ENCODE data around the gene TMEM8B.

The TMEM8B gene

DNA sequence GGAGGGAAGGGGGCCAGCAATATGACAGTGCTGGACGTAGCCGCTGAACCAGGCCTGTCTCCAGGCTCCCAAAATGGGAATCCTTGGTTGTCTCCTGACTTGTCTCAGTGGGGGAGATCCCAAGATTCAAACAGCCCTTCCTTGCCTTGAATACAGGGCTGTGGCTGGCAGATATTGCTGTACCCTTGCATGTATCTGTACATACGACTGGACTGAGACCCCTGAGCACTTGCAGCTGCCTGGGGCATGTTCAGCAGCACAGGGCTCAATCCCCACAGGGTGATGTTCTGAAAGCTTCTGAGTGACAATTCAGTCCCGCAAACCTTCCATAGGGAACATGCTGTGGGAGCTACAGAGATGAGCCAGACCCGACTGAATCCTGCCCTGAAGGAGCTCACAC lies 27.9 kb downstream of the TMEM8B start:
- Mint-ChIP-seq H3K36me3 (no peaks in the 10 kb centered on the region), H3K27ac (no peak overlapping the region), H3K4me3 (no peak overlapping the region), H3K9me3 (no peaks in the 10 kb centered on the region), H3K4me1 (peaks cover 0 to 3% of the 10 kb centered on the region in 2 donors), H3K27me3 (peaks cover 14 to 25% of the 10 kb centered on the region in 2 donors)
- no peak for ATAC-seq (replicated peaks)
- DNase-seq = no peak

DNA sequence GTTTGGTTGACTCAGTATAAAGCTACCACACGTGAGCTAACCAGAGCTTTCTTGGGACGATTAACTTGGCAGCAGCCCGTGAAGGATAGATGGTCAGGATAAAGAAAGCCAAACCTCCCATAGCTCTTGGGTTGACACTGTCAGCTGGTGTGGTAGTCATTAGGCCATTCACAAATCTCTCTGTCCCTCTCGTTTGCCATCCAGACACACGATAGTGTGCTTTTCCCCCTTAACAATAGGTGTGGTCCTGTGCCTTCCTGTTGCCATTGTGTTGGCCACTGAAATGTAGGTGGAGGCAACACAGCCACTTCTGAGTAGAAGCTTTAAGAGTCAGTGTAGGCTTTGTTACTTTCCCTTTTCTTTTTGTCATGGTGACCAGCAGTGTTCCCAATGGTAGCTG lies 29.4 kb downstream of the TMEM8B start:
- H3K27ac Mint-ChIP-seq = no peak overlapping the region
- peaks cover 22 to 36% of the 10 kb centered on the region in 2 donors for H3K27me3 Mint-ChIP-seq
- no peak for DNase-seq
- ATAC-seq (replicated peaks) = no peak
- H3K4me3 Mint-ChIP-seq = no peak overlapping the region
- H3K4me1 Mint-ChIP-seq = peaks cover 0 to 3% of the 10 kb centered on the region in 2 donors
- H3K9me3 Mint-ChIP-seq = no peaks in the 10 kb centered on the region
- H3K36me3 Mint-ChIP-seq = no peaks in the 10 kb centered on the region

DNA sequence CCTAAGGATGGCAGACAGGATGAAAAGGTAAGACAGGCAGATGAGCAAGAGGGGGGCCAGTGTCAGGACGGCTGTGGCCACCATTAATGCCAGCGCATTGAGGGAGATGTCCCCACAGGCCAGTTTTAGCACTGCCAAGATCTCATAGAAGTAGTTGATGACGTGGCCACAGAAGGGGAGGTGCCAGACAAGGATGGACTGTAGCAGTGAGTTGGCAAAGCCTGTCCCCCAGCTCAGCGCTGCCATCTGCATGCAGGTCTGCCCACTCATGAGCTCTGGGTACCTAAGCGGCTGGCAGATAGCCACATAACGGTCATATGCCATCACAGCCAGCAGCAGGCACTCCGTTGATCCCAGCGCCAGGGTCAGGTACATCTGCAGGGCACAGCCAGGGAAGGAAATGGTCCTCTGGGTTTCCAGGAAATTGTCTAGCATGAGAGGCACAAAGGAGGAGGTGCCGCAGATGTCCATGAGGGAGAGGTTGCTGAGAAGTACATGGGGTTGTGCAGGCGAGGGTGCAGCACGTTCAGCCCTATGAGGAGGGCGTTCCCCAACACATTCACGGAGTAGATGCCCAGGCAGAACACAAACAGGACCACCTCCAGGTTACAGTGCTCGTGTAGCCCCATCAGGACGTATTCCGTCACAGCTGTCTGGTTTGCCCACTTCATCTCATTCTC lies 30.4 kb downstream of the TMEM8B start:
- no peaks in the 10 kb centered on the region for H3K9me3 Mint-ChIP-seq
- ATAC-seq (replicated peaks) = peak; percentile 69 to 78

DNA sequence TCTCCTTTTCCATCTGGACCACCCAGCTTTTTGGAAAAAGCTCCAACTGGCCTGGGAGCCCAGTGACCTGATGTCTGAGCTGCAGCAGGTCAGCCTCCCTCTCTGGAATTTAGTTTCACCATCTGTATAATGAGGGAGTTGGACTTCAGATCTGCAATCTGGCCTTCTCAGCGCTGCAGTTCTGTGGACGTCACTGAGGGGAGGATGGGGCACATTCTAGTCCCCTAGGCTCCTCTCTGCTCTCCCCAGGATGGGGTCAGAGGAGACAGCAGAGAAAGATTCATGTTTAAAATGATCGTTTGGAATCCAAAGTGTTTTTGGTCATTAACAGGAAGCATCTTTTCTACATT lies 30.9 kb downstream of the TMEM8B start:
- H3K9me3 Mint-ChIP-seq = no peaks in the 10 kb centered on the region
- ATAC-seq (replicated peaks) = no peak
- no peaks in the 10 kb centered on the region for H3K36me3 Mint-ChIP-seq
- peaks cover 0 to 3% of the 10 kb centered on the region in 2 donors for H3K4me1 Mint-ChIP-seq
- peaks cover 22 to 36% of the 10 kb centered on the region in 2 donors for H3K27me3 Mint-ChIP-seq
- no peak for DNase-seq
- H3K27ac Mint-ChIP-seq = no peak overlapping the region
- H3K4me3 Mint-ChIP-seq = no peak overlapping the region

More for the DNA sequence above, 30.4 kb downstream of the TMEM8B start:
- no peak overlapping the region for H3K4me3 Mint-ChIP-seq
- H3K27ac Mint-ChIP-seq = peak overlapping the region; percentile 57
- peaks cover 0 to 3% of the 10 kb centered on the region in 2 donors for H3K4me1 Mint-ChIP-seq
- no peaks in the 10 kb centered on the region for H3K36me3 Mint-ChIP-seq
- peaks cover 22 to 36% of the 10 kb centered on the region in 2 donors for H3K27me3 Mint-ChIP-seq
- DNase-seq = no peak

DNA sequence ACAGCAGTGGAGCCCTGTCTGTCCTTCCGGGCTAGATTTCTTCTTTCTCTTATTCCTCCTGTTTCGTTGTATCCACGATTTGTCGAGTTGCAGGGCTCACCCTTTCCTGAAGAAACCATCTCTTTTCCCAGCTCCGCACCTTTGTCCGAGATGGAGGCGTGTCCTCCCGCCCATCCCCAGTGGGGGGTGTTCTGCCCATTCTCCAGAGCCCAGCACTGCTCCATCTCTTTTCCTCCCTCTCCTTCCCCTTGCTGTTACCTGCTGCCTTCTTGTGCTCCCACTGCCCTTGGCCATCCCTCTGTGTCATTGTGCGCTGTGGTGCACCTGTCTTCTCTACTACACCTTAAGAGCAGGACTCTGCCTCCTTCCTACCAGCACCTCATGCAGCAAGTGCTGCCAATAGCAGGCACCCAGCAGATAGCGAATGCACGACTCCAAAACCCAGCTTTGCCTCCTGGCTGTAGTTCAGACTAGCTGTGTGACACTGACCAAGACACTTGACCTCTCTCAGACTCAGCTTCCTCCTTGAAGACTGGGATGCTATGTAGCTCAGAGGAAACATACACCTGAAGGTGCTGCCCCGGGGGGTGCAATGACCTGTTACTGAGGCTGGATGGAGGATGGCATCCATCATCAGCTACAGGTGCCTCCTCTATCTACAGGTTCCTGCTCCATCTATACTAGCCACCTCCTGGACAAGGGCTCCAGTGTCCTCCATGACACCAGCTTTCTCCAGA lies 32.3 kb downstream of the TMEM8B start:
- H3K27me3 Mint-ChIP-seq = peaks cover 19 to 26% of the 10 kb centered on the region in 2 donors
- no peak overlapping the region for H3K4me3 Mint-ChIP-seq
- DNase-seq (no peak), ATAC-seq (replicated peaks) (no peak)
- H3K4me1 Mint-ChIP-seq = peaks cover 0 to 3% of the 10 kb centered on the region in 2 donors
- H3K36me3 Mint-ChIP-seq = no peaks in the 10 kb centered on the region
- no peak overlapping the region for H3K27ac Mint-ChIP-seq
- no peaks in the 10 kb centered on the region for H3K9me3 Mint-ChIP-seq

DNA sequence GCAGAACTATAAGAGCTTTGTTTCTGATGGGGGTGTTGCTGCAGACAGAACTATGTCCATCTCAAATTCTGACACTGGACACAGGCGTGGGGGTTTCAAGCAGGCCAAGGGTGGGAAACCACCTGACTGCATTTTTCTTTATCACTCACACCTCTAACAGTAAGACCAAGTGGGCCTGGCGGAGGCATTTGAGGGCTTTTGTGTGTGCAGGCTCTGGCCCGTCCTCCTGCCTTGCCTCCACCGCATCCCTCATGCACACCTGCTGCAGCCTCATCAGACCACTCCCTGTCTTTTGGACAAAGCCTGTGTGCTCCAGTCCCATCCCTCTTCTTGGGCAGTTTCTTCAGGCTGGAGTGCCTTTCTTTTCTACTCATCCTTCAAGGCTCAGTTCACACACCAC lies 33.3 kb downstream of the TMEM8B start:
- Mint-ChIP-seq H3K36me3 (no peaks in the 10 kb centered on the region), H3K4me3 (no peak overlapping the region), H3K27me3 (peaks cover 16 to 21% of the 10 kb centered on the region in 2 donors), H3K9me3 (no peaks in the 10 kb centered on the region), H3K4me1 (peaks cover 0 to 3% of the 10 kb centered on the region in 2 donors), H3K27ac (no peak overlapping the region)
- no peak for ATAC-seq (replicated peaks)
- DNase-seq = no peak

DNA sequence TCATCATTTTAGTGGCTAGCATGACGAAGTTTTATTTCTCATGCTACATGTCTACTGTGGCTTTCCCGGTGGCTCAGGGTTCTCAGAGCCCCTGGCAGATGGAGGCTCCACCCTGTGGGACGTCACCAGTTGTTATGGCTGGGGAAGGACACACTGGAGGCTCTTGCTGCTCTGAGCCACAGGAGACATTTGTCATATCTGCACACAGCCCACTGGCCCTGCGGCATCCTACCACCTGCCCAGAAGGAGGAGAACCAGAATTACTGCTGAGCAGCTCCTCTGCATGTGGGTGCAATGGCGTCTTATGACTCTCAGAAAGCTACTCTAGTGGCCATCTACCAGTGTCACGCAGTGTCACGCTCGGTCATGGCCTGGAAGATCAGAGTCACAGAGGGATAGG lies 34.6 kb downstream of the TMEM8B start:
- DNase-seq (no peak), ATAC-seq (replicated peaks) (no peak)
- peaks cover 0 to 3% of the 10 kb centered on the region in 2 donors for H3K4me1 Mint-ChIP-seq
- H3K4me3 Mint-ChIP-seq = no peak overlapping the region
- H3K9me3 Mint-ChIP-seq = no peaks in the 10 kb centered on the region
- H3K27ac Mint-ChIP-seq = no peak overlapping the region
- no peaks in the 10 kb centered on the region for H3K36me3 Mint-ChIP-seq
- peaks cover 18 to 21% of the 10 kb centered on the region in 2 donors for H3K27me3 Mint-ChIP-seq

DNA sequence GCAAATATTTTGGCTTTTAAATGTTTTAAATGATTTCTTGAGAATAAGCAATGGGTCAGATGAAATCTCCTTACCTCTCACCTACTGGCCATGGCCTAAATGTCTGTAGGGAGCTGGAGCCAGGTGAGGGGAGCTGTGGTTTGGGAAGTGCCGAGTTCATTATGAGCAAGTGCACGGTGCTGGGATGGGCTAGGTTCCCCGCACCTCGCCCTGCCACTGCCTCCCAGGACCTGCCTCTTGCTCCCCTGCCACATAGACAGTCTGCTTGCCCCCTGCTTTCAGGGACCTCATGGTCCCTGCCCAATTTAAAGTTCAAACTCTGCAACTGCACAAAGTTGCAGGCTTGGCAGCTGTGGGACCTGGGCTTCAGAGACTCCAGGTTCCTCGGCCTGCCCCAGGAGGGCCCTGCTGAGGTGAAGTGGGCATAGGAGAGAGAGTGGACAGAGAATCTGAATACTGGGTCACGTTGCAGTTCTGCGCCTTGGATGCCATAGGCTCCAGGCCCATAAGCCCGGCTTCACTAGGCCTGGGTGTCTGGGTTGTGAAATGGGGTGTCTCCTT lies 35.7 kb downstream of the TMEM8B start:
- no peaks in the 10 kb centered on the region for H3K9me3 Mint-ChIP-seq
- H3K27ac Mint-ChIP-seq = no peak overlapping the region
- H3K27me3 Mint-ChIP-seq = peaks cover 20 to 21% of the 10 kb centered on the region in 2 donors
- H3K36me3 Mint-ChIP-seq = no peaks in the 10 kb centered on the region
- no peak overlapping the region for H3K4me3 Mint-ChIP-seq
- H3K4me1 Mint-ChIP-seq = peaks cover 0 to 3% of the 10 kb centered on the region in 2 donors
- ATAC-seq (replicated peaks) (no peak), DNase-seq (no peak)

DNA sequence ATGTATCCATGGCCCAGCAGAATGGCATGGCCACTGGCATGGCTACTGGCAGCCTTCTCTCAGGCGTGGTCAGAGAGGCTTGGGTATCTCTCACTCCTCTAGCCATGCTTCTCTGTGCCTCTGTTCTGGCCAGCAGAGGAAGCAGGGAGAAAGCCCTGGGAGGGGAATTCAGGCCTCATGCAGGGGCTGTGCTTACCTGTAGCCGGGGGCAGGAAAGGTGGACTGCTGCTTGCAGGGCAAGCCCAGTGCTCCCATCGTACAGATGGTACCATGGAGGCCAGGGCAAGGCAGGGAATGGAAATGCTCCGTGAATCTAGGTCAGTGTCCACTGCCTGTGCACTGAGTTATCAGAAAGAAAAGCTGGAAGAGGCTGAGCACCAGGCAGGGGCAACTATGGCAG lies 38.5 kb downstream of the TMEM8B start:
- ATAC-seq (replicated peaks) (no peak), DNase-seq (no peak)
- Mint-ChIP-seq H3K9me3 (no peaks in the 10 kb centered on the region), H3K27ac (no peak overlapping the region), H3K36me3 (no peaks in the 10 kb centered on the region), H3K4me3 (no peak overlapping the region), H3K27me3 (peaks cover 5 to 9% of the 10 kb centered on the region in 2 donors), H3K4me1 (no peaks in the 10 kb centered on the region)

DNA sequence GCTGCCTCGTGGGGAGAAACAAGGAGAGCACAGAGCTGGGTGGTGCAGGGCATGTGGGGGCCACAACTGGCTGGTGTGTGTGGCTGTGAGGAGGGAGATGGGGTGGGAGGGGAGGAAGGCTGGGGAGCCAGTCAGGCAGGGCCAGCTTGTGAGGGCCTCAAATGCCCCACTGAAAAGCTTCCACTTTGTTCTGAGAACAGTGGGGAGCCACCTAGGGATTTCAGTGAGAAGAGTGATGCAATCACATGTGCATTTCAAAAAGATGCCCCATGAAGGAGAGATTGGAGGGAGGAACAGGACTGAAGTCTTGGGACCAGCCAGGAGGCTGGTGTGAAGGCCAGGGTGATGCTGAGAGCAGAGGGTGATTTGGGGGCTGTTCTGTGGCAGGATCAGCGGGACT lies 39.9 kb downstream of the TMEM8B start:
- ATAC-seq (replicated peaks) = no peak
- no peak overlapping the region for H3K27ac Mint-ChIP-seq
- no peaks in the 10 kb centered on the region for H3K9me3 Mint-ChIP-seq
- peaks cover 0 to 5% of the 10 kb centered on the region in 2 donors for H3K27me3 Mint-ChIP-seq
- no peaks in the 10 kb centered on the region for H3K4me1 Mint-ChIP-seq
- no peak overlapping the region for H3K4me3 Mint-ChIP-seq
- DNase-seq = no peak
- H3K36me3 Mint-ChIP-seq = no peaks in the 10 kb centered on the region

DNA sequence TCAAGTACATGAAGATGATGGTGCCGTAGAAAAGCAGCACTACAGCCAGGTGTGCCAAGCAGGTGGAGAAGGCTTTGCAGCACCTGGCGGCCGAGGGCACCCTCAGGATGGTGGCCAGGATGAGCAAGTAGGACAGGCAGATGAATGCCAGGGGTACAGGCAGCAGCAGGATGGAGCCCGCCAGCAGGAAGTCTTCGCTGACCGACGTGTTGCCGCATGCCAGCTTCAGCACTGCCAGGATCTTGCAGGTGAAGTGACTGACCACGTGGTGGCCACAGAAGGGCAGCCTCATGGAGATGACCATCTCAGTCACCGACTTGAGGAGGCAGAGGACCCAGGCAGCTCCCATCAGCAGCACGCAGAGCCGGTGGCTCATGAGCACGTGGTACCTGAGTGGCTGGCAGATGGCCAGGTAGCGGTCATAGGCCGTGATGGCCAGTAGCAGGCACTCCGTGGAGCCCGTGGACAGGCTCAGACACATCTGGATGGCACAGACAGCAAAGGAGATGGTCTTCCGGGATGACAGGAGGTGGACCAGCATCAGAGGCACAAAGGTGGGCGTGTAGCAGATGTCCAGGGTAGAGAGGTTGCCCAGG lies 40.7 kb downstream of the TMEM8B start:
- H3K27ac Mint-ChIP-seq = no peak overlapping the region

DNA sequence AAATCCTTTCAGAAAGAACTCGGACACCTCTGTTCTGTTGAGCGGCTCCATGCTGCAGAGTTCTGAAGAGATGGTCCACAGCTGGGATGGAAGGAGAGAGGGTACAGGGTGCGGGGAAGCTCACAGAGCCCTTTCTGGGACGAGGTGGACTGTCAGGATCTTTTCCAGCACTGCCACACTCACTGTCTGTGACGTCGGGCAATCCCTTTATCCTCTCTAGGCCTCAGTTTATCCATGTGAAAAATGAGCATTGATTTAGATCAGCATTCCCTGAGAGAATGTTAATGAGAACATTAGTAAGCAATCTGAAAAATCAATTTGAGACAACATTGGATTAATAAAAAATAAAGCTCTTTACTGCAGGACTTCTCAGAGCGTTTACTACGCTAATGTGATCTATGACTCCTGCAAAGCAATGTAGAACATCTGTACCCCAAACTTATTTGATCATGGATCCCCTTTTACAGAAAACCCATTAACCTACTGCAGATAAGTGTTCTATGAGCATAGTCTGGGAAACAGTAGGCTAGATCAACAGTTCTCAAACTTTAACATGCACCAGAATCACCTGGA lies 41.4 kb downstream of the TMEM8B start, which contains the start of gene OR13J1:
OR13J1 (minus strand) TSS at position 51 of the 573 bp plus-strand sequence; CDS start at position 51, 0 bp downstream.
- Mint-ChIP-seq H3K27me3 (peaks cover 0 to 5% of the 10 kb centered on the region in 2 donors), H3K27ac (no peak within 1 kb of the TSS), H3K4me3 (no peak within 1 kb of the TSS), H3K36me3 (no peaks in the 10 kb centered on the region), H3K4me1 (no peaks in the 10 kb centered on the region), H3K9me3 (no peaks in the 10 kb centered on the region)
- ATAC-seq (replicated peaks) = no peak
- DNase-seq = no peak

More for the DNA sequence above, 40.7 kb downstream of the TMEM8B start:
- Mint-ChIP-seq H3K4me1 (no peaks in the 10 kb centered on the region), H3K4me3 (no peak overlapping the region), H3K9me3 (no peaks in the 10 kb centered on the region), H3K36me3 (no peaks in the 10 kb centered on the region), H3K27me3 (peaks cover 0 to 5% of the 10 kb centered on the region in 2 donors)
- DNase-seq (no peak), ATAC-seq (replicated peaks) (no peak)

DNA sequence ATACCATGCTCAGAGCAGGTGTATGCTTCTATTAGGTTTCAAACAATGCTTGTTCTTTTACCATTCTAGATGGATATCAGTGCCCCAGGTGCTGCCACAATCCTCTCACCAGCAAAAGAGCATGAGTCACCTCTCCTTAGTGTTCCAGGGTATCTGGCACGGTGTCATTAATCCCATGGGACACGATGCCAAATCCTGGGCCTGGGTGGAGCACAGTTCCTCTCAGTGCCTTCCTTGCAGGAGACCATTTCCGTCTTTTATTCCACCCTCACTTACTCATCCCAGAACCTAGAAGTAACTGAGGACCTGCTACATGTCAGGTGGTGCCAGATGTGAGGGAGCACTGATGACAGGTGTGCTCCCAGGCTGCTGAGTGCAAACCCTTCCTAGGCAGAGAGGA lies 42.5 kb downstream of the TMEM8B start:
- Mint-ChIP-seq H3K9me3 (peaks cover 0 to 3% of the 10 kb centered on the region in 2 donors), H3K4me3 (no peak overlapping the region), H3K36me3 (no peaks in the 10 kb centered on the region), H3K27me3 (peaks cover 6% of the 10 kb centered on the region in 2 donors), H3K27ac (no peak overlapping the region), H3K4me1 (no peaks in the 10 kb centered on the region)
- ATAC-seq (replicated peaks) (no peak), DNase-seq (no peak)

DNA sequence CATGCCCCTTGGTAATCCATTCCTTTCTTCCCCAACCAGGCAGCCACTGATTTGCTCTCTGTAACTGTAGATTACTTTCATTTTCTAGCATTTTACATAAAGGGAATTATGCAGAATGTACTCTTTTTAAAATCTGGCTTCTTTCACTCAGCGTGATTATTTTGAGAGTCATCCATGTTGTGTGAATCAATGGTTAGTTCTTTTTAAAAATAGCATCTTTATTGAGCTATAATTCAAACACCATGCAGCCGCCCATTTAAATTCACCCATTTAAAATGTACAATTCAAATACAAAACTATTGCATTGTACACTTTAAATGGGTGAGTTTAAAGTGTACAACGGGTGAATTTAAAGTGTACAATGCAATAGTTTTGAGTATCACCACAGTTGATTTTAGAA lies 43.5 kb downstream of the TMEM8B start:
- peaks cover 4 to 5% of the 10 kb centered on the region in 2 donors for H3K9me3 Mint-ChIP-seq
- peaks cover 11 to 14% of the 10 kb centered on the region in 2 donors for H3K27me3 Mint-ChIP-seq
- H3K4me3 Mint-ChIP-seq = no peak overlapping the region
- no peaks in the 10 kb centered on the region for H3K4me1 Mint-ChIP-seq
- H3K27ac Mint-ChIP-seq = no peak overlapping the region
- ATAC-seq (replicated peaks) (no peak), DNase-seq (no peak)
- H3K36me3 Mint-ChIP-seq = peaks cover 3% of the 10 kb centered on the region in 2 donors
